GM03348 (cell line): ENCODE data around the gene THG1L.

Source experiments
- DNase-seq: peaks from one replicate; pipeline ENCODE4 v3.0.0; 2012; ENCODE audit warnings: low spot score

The THG1L gene

DNA sequence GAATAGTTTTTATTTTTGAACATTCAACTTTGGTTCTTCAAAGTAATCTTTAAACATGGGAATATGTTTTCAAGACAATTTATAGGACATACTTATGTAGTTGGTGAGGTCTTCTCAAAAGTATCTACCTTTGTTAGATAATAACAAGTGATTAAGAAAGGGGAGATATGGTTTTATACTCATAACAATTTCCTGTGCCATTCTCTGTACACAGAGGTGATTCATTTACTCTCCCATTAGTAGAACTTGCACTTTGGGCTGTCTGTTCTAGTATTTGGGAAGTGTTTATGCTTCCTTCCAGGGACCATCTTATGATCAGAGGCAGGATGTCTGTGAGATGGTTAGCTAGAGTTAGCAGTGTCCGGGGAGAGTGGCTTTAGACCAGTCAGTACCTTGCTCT is 27.5 kb downstream of the THG1L start:
- DNase-seq = no peak

DNA sequence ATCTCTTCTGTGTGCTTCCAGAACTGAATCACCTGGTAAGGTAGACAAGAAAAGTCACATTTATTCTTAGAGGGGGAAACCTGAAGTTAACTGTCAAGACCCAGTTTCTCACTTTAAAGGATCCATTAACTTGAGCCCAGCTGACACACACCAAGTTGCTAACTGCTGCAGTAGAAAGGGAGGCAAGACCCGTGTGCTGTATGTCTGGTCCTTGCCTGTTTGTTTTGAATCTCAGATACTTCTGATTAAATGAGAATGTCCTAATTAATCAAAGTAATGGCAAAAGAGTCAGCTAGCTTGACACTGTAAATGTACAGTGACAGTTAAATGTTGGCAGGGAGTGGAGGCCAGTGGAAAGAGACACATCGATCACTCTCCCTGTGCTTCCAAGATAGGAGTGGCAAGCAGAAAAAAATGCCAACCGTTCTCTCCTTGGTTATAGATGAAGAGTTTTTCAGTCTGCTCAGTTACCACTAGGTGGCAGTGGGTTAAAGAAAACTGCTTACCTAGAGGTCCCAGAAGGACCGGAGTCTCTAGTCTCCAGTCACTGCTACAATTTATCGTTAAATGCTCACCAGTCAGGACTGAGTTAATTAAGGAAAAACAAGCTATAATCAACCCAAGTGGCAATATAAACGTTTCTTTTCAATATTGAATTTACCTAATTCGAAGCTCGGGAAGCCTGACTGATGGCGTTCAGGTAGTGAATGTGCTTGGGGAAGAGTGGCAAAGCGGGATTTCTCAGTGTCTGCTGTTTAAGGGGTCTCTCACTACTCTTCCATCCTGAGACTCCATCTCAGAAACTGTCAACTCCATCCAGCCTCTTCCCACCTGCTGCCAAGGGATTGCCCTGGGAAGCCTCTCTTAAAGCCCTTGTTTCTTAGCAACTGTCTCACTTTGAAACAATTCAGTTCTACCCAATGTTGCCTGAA is 30.7 kb downstream of the THG1L start:
- DNase-seq = peak; percentile 82

DNA sequence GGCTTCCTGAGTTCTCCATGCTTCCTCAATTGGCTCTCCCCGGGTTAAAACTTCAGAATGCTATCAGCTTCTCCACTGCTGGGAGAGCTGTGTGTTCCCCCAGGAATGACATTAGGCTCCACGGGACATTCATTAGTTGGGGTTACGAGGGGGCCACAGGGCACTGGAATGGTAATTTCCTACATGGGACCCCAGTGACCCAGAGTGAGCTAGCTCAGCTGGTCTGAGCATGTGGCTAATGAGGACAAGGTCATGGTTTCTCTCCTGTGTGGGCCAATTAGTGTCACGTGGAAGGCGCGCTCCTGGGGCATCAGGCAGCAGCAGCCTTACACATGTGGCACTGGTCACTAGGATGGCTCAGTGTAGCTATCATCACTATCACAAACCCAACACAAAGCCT is 33.3 kb downstream of the THG1L start:
- DNase-seq = no peak

DNA sequence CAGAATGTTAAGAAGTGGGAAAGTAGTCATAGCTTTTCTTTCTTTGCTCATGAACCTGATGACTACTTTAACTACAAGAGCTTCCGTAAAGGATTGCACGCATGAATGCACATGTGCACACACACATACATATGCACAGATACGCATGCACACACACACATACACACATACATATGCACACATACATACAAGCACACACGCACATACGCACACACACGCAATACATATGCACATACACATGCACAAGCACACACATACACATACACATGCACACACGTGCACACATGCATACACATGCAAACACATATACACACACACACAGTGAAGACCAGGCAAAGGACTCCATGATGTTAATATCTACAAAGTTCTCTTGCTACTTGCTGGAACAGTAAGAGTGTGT is 35.2 kb downstream of the THG1L start:
- DNase-seq = no peak

DNA sequence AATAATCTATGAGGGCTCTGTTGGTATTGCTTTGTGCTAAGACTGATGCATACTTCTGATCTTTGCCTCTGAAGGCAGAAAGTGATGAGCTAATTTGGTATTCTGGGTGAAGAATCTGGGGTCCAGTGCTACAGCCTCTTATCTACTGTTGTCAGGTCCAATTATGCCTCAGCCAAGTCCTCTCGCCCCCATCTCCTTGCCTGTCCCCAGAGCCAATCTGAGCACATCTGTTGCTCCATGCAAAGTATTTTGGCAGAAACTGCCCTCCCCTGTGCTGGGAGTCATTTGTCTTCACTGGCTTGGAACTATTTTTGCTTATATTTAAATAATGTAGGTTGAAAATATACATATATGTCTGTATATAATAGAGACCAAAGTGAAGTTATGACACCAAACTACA is 35.7 kb downstream of the THG1L start:
- DNase-seq = no peak

DNA sequence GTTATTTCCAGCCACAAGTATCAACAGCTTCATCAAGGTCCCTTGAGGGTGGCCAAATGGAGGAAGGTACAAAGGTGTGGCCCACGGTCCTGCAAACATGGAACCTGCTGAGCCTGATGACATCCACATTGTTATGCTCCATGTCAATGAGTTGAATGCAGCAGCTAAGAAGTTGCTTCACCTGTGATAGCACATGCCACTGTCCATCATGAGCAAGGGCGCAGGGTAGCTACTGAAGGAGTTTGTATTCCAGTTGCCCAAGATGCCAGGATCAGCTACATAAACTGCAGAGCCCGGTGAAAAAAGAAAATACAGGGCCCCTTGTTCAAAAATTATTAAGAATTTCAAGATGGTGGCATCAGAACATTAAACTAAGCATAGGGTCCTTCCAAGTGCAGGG is 36.5 kb downstream of the THG1L start:
- DNase-seq = no peak

DNA sequence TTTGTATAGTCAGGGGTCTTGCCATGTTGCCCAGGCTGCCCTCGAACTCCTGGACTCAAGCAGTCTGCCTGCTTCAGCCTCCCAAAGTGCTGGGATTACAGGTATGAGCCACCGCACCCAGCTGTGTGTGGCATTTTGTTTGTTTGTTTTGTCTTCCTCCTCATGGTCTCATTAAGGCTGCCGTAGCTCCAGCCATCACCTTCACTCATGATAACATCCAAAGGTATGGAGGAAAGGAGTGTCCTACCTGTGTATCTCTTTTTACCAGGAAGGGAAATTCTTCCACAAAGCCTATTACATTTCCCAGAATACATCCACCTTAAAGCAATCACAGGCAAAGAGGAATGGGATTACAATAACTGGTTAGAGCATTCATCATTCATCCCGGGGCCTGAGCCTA is 39.4 kb downstream of the THG1L start:
- DNase-seq = no peak

DNA sequence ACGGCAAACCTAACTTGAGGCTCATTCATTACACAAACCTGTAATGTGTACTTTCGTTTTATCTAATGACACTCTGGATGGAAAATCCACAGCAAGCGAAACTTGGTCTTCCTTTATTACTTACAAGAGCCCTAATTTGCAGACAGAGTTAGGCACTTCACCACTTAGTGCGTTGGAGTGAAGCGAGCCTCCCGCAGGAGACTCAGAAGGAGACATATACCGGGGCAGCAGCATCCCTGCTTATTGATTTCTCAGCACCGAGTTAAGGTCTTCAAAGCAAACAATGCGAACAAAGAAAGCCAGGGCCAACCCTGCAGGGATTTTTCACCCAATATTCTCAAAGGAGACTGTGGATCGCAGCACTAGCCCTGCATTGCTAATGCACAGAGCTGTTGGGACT is 40.9 kb downstream of the THG1L start:
- DNase-seq = no peak

DNA sequence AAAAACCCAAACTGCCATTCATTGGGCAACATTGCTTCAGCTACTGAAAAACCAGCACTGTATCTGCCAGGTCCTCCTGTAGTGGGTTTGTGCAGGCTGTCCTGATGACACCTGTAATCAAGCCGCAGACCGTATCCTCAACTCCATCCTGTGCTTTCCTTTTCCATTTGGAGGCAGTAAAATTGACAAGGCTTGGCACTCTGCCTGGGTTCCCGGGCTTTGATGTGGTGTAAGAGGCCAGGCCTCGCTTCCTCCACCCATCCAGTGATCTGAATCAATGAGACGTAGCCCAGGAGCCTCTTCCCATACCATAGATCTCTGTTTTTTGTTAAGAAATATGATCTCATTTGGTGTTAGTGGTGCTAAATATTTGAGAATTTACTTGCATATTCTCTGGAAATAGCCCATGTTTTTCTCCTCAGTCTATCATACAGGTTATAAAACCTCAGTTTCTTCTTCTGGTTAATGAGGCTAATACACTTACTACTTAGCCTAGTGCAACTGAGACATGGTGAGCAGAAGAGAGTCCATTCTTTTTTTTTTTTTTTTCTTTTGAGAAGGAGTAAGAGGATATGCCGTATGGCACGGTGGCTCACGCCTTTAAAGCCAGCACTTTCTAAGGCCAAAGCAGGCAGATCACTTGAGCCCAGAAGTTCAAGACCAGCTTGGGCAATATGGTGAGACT is 47.0 kb downstream of the THG1L start:
- peak; percentile 6 for DNase-seq

DNA sequence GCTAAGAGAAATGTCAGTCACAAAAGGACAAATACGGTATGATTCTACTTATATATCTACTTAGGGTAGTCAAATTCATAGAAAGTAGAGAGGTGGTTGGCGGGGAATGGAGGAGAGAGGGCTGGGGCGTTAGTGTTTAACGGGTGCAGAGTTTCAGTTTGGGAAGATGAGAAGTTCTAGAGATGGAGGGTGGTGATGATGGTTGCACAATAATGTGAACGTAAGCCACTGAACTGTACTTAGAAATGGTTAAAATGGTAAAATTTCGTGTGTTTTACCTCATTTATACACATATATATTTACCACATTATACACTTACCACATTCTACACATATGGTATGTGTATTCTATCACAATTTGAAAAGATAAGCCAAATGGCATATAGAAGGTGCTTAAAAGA is 48.0 kb downstream of the THG1L start:
- DNase-seq = no peak

DNA sequence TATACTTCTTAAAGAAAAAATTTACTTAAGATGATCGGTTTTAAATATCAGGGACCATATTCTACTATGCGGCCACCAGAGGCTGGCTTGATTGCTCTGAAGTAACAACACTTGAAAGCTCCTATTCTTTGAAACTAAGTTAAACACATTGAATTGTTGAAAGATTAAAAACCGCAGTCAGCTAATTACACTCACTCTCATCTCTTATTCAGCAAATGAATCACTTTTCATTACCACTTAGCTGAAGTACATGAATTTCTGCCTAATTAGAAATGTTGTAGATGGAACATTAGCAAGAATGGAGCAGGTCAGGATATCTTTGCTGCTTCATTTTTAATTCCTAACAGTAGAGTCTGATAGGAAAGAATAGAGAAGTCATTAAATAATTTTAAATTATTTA is 54.6 kb downstream of the THG1L start:
- no peak for DNase-seq
